Kasumi-1 (cell line): ENCODE results near the gene IKZF5.
A peak's percentile ranks its signal among the peaks of the same experiment; 100 is the strongest.

ENCODE experiments used
- DNase-seq, 2 experiments: peaks; one replicate each; lab custom pipeline; 2025; lab: John Stamatoyannopoulos, UW

IKZF5 gene

GRCh38 chr10:122981066-122981464 lies 27.5 kb downstream of the IKZF5 start:
- DNase-seq = peak; percentile 84 to 90

DNA sequence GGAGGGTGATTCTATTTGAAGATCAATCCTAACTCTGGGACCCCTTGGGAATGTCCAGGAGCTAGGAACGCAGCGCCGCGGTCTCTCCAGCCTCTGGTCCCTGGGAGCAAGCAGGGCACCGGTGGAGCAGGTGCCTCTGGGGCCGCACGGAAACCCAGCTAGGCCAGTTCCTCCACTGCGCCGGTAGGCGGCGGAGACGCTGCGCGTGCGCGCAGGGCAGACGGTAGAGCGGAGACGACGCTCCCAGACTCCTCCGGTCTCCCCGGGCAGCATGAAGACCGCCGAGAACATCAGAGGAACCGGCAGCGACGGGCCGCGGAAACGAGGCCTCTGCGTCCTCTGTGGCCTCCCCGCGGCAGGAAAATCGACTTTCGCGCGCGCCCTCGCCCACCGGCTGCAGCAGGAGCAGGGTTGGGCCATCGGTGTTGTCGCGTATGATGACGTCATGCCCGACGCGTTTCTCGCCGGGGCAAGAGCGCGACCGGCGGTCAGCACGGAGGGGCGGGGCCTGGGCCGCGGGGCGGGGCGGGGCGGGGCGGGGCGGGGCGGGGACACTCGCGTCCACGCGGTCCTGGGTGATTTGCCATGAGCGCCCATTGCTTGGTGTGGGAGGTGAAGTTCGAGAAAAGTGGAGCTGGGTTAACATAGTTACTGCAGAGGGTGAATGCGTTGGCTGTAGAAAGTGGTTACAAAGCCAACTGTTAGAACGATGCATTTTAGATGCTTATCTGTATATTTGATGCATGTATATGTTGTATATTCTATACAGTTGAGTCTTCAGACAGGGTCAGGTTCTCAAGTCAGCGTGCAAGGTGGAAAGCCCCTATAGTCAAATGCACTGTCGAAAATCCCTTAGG lies 28.2 kb downstream of the IKZF5 start, which contains the start of gene PSTK:
PSTK (plus strand) TSS at position 193 of the 857 bp plus-strand sequence; CDS start at position 272, 79 bp downstream.
- peak; percentile 91 to 92 for DNase-seq

DNA sequence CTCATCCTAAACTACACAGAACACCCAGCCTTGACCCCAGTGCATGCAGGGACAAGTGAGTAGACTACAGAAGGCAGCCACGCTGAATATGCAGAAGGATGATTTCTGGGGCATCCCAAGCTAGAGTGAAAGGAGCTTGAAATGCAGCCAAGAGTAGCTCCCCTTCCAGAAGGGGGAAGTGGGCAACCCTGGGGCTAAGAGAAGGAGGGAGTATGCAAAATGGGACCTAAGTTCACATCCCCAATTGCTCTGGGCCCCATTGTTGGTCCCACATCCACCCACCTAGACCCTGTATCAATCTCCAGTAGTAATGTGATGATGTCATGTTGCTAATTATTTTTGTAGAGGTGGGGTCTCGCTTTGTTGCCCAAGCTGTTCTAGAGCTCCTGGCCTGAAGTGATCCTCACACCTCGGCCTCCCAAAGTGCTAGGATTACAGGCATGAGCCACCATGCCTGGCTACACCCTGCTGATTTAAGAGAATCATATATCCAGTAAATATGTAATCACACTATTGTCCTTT lies 34.0 kb downstream of the IKZF5 start:
- peak; percentile 11 to 17 for DNase-seq

DNA sequence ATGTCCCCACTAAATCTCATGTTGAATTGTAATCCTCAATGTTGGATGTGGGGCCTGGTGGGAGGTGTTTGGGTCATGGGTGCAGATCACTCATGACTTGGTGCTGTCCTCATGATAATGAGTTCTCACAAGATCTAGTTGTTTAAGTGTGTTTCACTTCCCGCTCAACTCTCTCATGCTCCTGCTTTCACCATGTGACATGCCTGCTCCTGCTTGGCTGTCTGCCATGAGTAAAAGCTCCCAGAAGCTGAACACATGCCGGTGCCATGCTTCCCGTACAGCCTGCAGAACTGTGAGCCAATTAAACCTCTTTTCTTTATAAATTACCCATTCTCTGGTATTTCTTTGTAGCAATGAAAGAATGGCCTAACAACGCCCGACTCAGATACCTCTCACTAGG lies 34.6 kb downstream of the IKZF5 start:
- DNase-seq = no peak

GRCh38 chr10:122968698-122969097 lies 39.9 kb downstream of the IKZF5 start:
- no peak for DNase-seq

- DNase-seq = no peak
These were observed 41.7 kb downstream of the IKZF5 start for GRCh38 chr10:122966879-122967278.

DNA sequence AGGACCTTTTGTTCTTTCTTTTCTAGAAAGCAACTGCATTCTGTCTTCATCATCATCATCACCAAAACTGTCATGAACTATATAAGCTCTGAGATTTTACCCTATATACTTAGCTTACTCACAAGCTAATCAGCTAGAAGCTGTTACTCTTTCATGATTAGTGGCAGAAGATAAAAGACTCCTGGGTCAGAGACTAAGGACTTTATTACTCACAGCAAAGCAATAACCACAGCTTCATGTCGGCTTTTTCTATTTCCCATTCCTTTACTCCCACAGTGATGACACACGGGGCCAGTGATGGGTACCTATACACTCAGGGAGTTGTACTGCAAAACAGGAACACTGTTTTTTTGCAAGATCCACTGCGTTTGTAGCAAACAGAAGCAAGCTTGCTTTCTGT lies 46.2 kb downstream of the IKZF5 start:
- DNase-seq = no peak

GRCh38 chr10:122957474-122957873 lies 51.1 kb downstream of the IKZF5 start:
- no peak for DNase-seq

- no peak for DNase-seq
These were observed 52.7 kb downstream of the IKZF5 start for GRCh38 chr10:122955892-122956291.

GRCh38 chr10:122954731-122955050 lies 53.9 kb downstream of the IKZF5 start:
- no peak for DNase-seq

- peak; percentile 99 to 100 for DNase-seq
These were observed 54.5 kb downstream of the IKZF5 start, which contains the start of gene C10orf88 for GRCh38 chr10:122953902-122954730. Gene C10orf88, minus strand, starts transcription at chr10:122954227. Its CDS starts 49 bp downstream, at chr10:122954178.

DNA sequence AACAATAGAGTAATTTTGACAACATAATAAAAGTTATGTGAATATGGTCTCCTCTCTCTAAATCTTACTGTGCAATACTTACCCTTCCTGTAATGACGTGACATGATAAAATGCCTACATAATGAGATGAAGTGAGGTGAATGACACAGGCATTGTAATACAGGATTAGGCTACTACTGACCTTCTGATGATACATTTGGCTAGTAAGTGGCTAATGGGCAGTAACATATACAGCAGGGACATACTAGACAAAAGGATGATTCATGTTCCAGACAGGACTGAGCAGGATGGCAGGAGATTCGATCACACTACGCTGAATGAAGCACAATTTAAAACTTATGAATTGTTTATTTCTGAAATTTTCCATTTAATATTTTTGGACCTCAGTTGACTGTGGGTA lies 59.3 kb downstream of the IKZF5 start:
- DNase-seq = no peak
